ENCODE data around the gene BORCS5. TPM values are rescaled to one million over a fixed set of nuclear protein-coding genes. Genes with fewer than 3 reads are reported as not detected.

BORCS5 gene
- total and polyA plus RNA-seq, 2 of the 8 experiments (the other 6 are each of a cell fraction or from before 2014, with no cell fraction given) = 8.3 to 17.4 TPM

GRCh38 chr12:12333407-12334366 lies 23.2 kb upstream of the BORCS5 start:
- FAIRE-seq = no peak

More at GRCh38 chr12:12333407-12334366, 23.2 kb upstream of the BORCS5 start:
- H2BK120ac ChIP-seq (replicated peaks; ENCODE audit: low read depth, low read length) = no peak overlapping the region
- no peak overlapping the region for H4K8ac ChIP-seq (ENCODE audit: extremely low read depth, insufficient read depth, low read length)
- no peak overlapping the region for H4K5ac ChIP-seq (ENCODE audit: insufficient read length, low read depth, low read length)
- H3K79me2 ChIP-seq (ENCODE audit: control insufficient read depth in 1 of 2, insufficient read depth in 2 of 2, low read length in 2 of 2) = no peaks in the 10 kb centered on the region
- H3K36me3 ChIP-seq (ENCODE audit: control insufficient read depth in 2 of 4, insufficient read depth in 4 of 4, low read length in 3 of 4) = no peaks in the 10 kb centered on the region; a peak in 1 of 8 replicates
- H2AK5ac ChIP-seq (ENCODE audit: low read depth, low read length) = no peak overlapping the region
- no peak overlapping the region for H3K56ac ChIP-seq (replicated peaks; ENCODE audit: insufficient read length, low read depth, low read length)
- no peak overlapping the region for H4K91ac ChIP-seq (replicated peaks; ENCODE audit: insufficient read length, low read length)
- ChIA-PET POLR2A (ENCODE audit: partially characterized antibody) (interaction anchor here (0.8 to 2.6 kb wide), 3 partner anchors 16 to 252 kb away, joined by 3 to 8 read pairs (median 3); partner anchors contain the start of genes LRP6 and MANSC1), CTCF (ENCODE audit: partially characterized antibody) (interaction anchor here (0.5 to 6.1 kb wide), 23 partner anchors 9 to 878 kb away, joined by 3 to 38 read pairs (median 4); partner anchors contain the start of genes BORCS5 and MANSC1)
- no peak overlapping the region for H2BK12ac ChIP-seq (ENCODE audit: low read depth, low read length)
- WGBS, 2 experiments (ENCODE audit: extremely low coverage in 1 of 2, insufficient coverage in 1 of 2, insufficient read length in 1 of 2, insufficient replicate concordance in 2 of 2, low coverage in 1 of 2, low lambda C conversion rate in 2 of 2, missing lambda C conversion rate in 1 of 2) = 97% methylated on average over 12 of the region's 12 CpGs; no CpG with 5 or more reads in 1 of the 2 experiments
- 0 out of 2 replicates have a peak overlapping the region, but pooled peaks have one; percentile 29 for H2BK15ac ChIP-seq (ENCODE audit: low read length)
- no peaks in the 10 kb centered on the region for H3K27me3 ChIP-seq (replicated peaks in 1 of 4; ENCODE audit: control insufficient read depth in 3 of 4, extremely low read depth in 1 of 4, insufficient read depth in 3 of 4, low read length in 3 of 4)
- H2BK5ac ChIP-seq (ENCODE audit: low read depth, low read length) = no peak overlapping the region
- no peaks in the 10 kb centered on the region for H3K79me1 ChIP-seq (ENCODE audit: low read depth, low read length)
- no peak overlapping the region for H2BK20ac ChIP-seq (ENCODE audit: low read length)
- no peak overlapping the region for H3K4me2 ChIP-seq (ENCODE audit: insufficient read depth in 1 of 2, low read depth in 2 of 2, low read length in 2 of 2)
- H3K14ac ChIP-seq (ENCODE audit: insufficient read length) = no peak overlapping the region
- no peaks in the 10 kb centered on the region for H3K9me3 ChIP-seq (ENCODE audit: insufficient read depth in 2 of 2, low read depth in 1 of 2, low read length in 1 of 2)
- DNase-seq (ENCODE audit: low read depth in 1 of 2, low spot score in 2 of 2) = no peak
- H3K23ac ChIP-seq (ENCODE audit: insufficient read length) = no peak overlapping the region
- no peak overlapping the region for H2AFZ ChIP-seq (ENCODE audit: low read length)
- no peak overlapping the region for H3K9ac ChIP-seq (replicated peaks in 1 of 4; ENCODE audit: extremely low read depth in 1 of 4, low read depth in 3 of 4, low read length in 3 of 4)
- no peaks in the 10 kb centered on the region; the same call in 1 of the 2 replicates for H3K23me2 ChIP-seq (ENCODE audit: low read depth, low read length)
- H3K4me1 ChIP-seq (replicated peaks in 1 of 4; ENCODE audit: control insufficient read depth in 3 of 4, insufficient read depth in 4 of 4, low read length in 3 of 4) = peaks cover 4 to 11% (median 9%) of the 10 kb centered on the region in 4 experiments; a peak in 4 of 7 replicates
- no peak overlapping the region for H3K27ac ChIP-seq (ENCODE audit: low read depth, low read length)
- no peaks in the 10 kb centered on the region for H4K20me1 ChIP-seq (replicated peaks in 1 of 2; ENCODE audit: control insufficient read depth in 1 of 2, insufficient read depth in 2 of 2, low read length in 2 of 2)
- no peak overlapping the region for H3K4ac ChIP-seq (replicated peaks; ENCODE audit: insufficient read length, low read depth, low read length)
- H3K18ac ChIP-seq (ENCODE audit: extremely low read depth, low read length) = no peak overlapping the region
- H3K4me3 ChIP-seq (ENCODE audit: extremely low read depth in 1 of 4, insufficient read depth in 2 of 4, low read depth in 3 of 4, low read length in 4 of 4) = no peak overlapping the region
